ENCODE data around the gene CAPS.

The CAPS gene

DNA sequence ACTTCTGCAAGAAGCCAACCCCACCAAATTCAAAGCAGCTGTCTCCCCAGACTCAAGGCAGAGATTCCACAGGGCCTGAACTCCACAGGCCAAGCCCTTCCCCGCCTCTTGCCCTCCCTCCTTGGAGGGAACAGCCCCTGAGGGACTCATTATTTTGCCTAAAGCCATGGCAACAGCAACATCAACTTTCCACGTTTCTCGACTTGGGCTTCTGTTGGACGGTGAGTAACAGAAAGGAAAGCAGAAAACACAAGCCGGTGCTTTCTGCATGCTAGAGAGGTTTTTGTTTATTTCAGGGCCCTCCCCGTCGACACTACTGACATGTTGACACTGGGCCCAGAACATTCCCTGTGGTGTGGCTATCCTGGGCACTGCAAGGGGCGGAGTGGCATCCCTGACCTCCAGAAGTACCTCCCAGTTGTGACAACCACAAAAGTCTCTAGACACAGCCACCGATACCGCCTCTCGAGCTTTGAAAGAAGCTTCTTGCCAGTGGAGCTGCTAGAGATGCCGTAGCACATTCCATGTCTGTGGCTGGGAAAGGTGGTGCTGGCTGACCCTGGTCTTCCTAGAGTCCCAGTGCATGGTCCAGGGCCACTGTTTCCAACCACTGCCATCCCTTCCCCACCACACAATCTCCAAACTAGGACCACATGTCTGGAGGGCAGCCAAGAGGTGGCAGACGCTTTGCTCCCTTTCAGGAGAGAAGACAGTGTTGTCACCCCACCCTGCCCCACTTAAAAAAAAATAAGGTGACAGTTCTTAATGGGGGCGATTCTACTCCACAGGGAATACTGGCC is 12.8 kb downstream of the CAPS start:
- Histone ChIP-seq H3K4me3 (ENCODE audit: low read length) (no peak overlapping the region), H3K4me1 (ENCODE audit: control insufficient read depth, insufficient read depth, low read length) (no peaks in the 10 kb centered on the region), H3K36me3 (ENCODE audit: control insufficient read depth, insufficient read depth, low read length) (peaks cover 51% of the 10 kb centered on the region), H3K27me3 (ENCODE audit: control insufficient read depth, insufficient read depth, low read length) (no peaks in the 10 kb centered on the region), H3K9me3 (ENCODE audit: control insufficient read depth, insufficient read depth, low read length) (no peaks in the 10 kb centered on the region), H3K27ac (ENCODE audit: low read length) (no peak overlapping the region)
- no peak for DNase-seq (ENCODE audit: low read depth, low spot score)
- no CpG with 5 or more reads among the region's 14 CpGs for WGBS (ENCODE audit: insufficient coverage, insufficient read length)

- Histone ChIP-seq H3K27me3 (ENCODE audit: control insufficient read depth, insufficient read depth, low read length) (no peaks in the 10 kb centered on the region), H3K4me3 (ENCODE audit: low read length) (no peak overlapping the region), H3K4me1 (ENCODE audit: control insufficient read depth, insufficient read depth, low read length) (no peaks in the 10 kb centered on the region), H3K36me3 (ENCODE audit: control insufficient read depth, insufficient read depth, low read length) (peaks cover 53% of the 10 kb centered on the region), H3K27ac (ENCODE audit: low read length) (no peak overlapping the region), H3K9me3 (ENCODE audit: control insufficient read depth, insufficient read depth, low read length) (no peaks in the 10 kb centered on the region)
- WGBS (ENCODE audit: insufficient coverage, insufficient read length): no CpG with 5 or more reads among the region's 8 CpGs
- DNase-seq (ENCODE audit: low read depth, low spot score): no peak
Observed at GRCh38 chr19:5927441-5927821, 13.4 kb downstream of the CAPS start.

- H3K27me3 ChIP-seq (ENCODE audit: control insufficient read depth, insufficient read depth, low read length): no peaks in the 10 kb centered on the region
- no peak overlapping the region for H3K27ac ChIP-seq (ENCODE audit: low read length)
- H3K4me1 ChIP-seq (ENCODE audit: control insufficient read depth, insufficient read depth, low read length): no peaks in the 10 kb centered on the region
- peaks cover 40% of the 10 kb centered on the region for H3K36me3 ChIP-seq (ENCODE audit: control insufficient read depth, insufficient read depth, low read length)
- no peak overlapping the region for H3K4me3 ChIP-seq (ENCODE audit: low read length)
- no peak for DNase-seq (ENCODE audit: low read depth, low spot score)
- no peaks in the 10 kb centered on the region for H3K9me3 ChIP-seq (ENCODE audit: control insufficient read depth, insufficient read depth, low read length)
- no CpG with 5 or more reads among the region's 13 CpGs for WGBS (ENCODE audit: insufficient coverage, insufficient read length)
Observed at GRCh38 chr19:5929179-5929578, 15.1 kb downstream of the CAPS start.

DNA sequence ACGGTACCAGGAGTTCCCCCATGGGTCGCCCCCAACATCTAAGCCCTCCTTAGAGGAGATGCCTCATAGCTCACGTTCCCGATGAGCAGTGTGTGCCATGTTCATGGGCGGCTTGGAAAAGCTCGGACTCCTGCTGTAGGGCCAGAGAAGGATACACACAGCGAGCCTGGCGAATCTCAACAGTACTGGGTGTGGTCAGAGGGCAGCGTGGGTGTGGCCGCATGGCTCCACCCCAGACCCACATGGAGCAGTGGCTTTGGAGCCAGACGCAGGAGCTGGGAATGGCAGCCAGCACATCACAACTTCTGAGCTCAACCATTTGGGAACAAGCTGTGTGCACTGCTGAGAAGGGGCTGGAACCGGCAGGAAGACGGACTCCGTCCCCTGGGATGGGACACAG is 15.6 kb downstream of the CAPS start:
- no peaks in the 10 kb centered on the region for H3K9me3 ChIP-seq (ENCODE audit: control insufficient read depth, insufficient read depth, low read length)
- H3K36me3 ChIP-seq (ENCODE audit: control insufficient read depth, insufficient read depth, low read length): peaks cover 35% of the 10 kb centered on the region
- WGBS (ENCODE audit: insufficient coverage, insufficient read length): no CpG with 5 or more reads among the region's 14 CpGs

DNA sequence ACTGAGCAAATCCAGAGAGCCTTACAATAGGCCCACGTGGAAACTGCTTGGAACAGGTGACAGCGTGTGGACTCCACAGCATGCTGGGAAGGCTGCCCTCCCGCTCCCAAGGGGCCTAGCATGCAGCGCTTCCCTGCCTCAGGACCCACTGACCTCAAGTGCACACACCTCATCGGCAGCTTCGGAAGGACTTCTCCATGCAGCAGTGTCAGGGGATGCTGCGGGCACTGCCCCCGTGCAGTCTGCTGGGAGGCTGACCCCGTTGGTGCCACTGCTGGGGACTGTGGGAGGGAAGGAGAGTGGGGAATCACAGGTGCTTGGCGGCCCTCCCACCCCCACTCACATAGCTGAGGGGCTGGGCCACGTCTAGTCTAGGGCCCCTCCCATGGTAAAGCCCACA is 17.2 kb downstream of the CAPS start:
- no peaks in the 10 kb centered on the region for H3K4me1 ChIP-seq (ENCODE audit: control insufficient read depth, insufficient read depth, low read length)
- no peak overlapping the region for H3K27ac ChIP-seq (ENCODE audit: low read length)
- no peak for DNase-seq (ENCODE audit: low read depth, low spot score)
- no peaks in the 10 kb centered on the region for H3K27me3 ChIP-seq (ENCODE audit: control insufficient read depth, insufficient read depth, low read length)
- H3K36me3 ChIP-seq (ENCODE audit: control insufficient read depth, insufficient read depth, low read length): peaks cover 25% of the 10 kb centered on the region
- H3K4me3 ChIP-seq (ENCODE audit: low read length): no peak overlapping the region
- no peaks in the 10 kb centered on the region for H3K9me3 ChIP-seq (ENCODE audit: control insufficient read depth, insufficient read depth, low read length)
- WGBS (ENCODE audit: insufficient coverage, insufficient read length): no CpG with 5 or more reads among the region's 11 CpGs

More for the DNA sequence above, 15.6 kb downstream of the CAPS start:
- no peak for DNase-seq (ENCODE audit: low read depth, low spot score)
- no peaks in the 10 kb centered on the region for H3K4me1 ChIP-seq (ENCODE audit: control insufficient read depth, insufficient read depth, low read length)
- H3K4me3 ChIP-seq (ENCODE audit: low read length): no peak overlapping the region
- no peaks in the 10 kb centered on the region for H3K27me3 ChIP-seq (ENCODE audit: control insufficient read depth, insufficient read depth, low read length)
- no peak overlapping the region for H3K27ac ChIP-seq (ENCODE audit: low read length)

DNA sequence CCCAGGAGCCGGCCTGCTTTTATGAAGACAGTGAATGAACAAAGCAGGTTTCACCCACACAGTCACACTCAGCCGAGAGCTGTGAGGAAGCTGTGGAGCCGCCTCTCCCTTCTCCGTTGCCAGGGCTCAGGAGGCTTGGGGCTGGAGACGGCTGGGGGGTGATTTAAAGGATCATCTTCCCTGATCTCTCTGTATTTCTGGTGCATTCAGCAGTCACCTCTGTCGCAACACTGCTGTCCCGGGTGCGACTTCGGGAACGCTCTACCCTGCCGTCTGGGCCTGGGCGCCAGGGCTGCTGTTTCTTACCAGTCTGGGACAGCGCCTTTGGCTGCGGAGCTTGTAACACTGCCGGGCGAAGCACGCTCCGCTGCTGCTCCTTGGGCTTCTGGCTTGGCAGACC is 18.1 kb downstream of the CAPS start:
- no peaks in the 10 kb centered on the region for H3K4me1 ChIP-seq (ENCODE audit: control insufficient read depth, insufficient read depth, low read length)
- no CpG with 5 or more reads among the region's 18 CpGs for WGBS (ENCODE audit: insufficient coverage, insufficient read length)
- DNase-seq (ENCODE audit: low read depth, low spot score): no peak
- no peaks in the 10 kb centered on the region for H3K9me3 ChIP-seq (ENCODE audit: control insufficient read depth, insufficient read depth, low read length)
- peaks cover 21% of the 10 kb centered on the region for H3K36me3 ChIP-seq (ENCODE audit: control insufficient read depth, insufficient read depth, low read length)
- no peaks in the 10 kb centered on the region for H3K27me3 ChIP-seq (ENCODE audit: control insufficient read depth, insufficient read depth, low read length)
- H3K4me3 ChIP-seq (ENCODE audit: low read length): no peak overlapping the region
- H3K27ac ChIP-seq (ENCODE audit: low read length): no peak overlapping the region

DNA sequence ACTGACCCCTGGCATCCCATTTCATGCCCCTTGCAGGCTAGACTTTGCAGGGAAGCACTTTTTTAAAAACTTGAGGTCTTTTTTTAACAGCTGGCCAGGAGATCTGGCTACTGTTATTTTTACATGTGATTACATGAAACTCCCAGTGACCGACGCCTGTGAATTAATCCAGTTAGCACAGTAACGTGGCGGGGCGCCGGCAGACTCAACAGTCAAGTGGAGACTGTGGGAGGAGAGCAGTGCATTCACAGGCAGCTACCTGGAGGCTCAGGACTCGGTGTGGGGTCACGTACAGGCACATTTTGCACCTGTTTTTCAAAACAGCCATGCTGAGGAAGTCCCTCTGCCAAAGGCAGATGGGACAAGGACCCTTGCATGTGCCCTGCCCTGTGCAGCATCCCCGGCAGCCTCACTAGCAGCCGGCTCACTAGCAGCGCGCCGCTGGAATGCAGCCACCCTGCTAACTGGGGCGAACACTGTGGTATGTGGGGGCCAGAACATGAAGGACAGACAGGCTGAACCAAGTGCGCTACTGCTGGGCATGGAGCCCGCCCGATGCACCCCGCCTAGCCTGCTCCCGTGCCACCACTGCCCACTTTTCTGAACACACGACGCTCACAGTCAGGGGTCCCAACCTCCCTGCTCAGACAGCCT is 18.7 kb downstream of the CAPS start:
- no peak for DNase-seq (ENCODE audit: low read depth, low spot score)
- H3K9me3 ChIP-seq (ENCODE audit: control insufficient read depth, insufficient read depth, low read length): no peaks in the 10 kb centered on the region
- H3K4me3 ChIP-seq (ENCODE audit: low read length): no peak overlapping the region
- no CpG with 5 or more reads among the region's 21 CpGs for WGBS (ENCODE audit: insufficient coverage, insufficient read length)
- no peaks in the 10 kb centered on the region for H3K27me3 ChIP-seq (ENCODE audit: control insufficient read depth, insufficient read depth, low read length)
- H3K4me1 ChIP-seq (ENCODE audit: control insufficient read depth, insufficient read depth, low read length): no peaks in the 10 kb centered on the region
- H3K36me3 ChIP-seq (ENCODE audit: control insufficient read depth, insufficient read depth, low read length): peaks cover 16% of the 10 kb centered on the region
- H3K27ac ChIP-seq (ENCODE audit: low read length): no peak overlapping the region

DNA sequence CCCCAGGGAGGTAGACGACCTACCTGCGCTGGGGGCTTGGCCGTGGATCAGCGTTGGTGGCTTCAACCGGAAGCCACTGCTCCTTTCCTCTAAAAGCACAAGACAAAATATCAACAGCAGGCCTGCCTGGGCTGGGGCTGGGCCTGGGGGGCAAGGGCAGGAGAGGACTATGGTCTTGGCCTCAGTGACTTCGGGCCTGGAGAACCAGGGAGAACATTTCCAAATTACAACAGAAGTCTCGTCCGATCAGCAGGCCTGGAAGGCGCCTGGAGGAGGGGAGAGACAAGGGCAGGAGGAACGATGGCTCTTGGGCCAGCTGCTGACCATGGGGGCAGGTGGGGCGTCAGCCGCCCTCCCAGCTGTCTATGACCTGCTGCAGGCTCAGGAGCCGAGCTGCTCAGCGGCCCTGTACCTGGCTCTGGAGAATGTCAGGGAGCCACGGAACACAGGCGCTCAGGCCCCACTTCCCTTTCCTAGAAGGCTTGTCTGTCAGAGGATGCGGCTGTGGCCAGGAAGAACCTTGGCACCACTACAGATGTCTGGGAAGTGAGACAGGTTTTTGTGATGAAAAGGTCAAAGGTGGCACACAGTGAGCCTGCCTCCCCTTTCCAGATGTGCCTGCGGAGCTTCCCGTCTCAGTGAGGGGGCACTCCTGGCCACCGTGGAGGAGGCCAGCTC is 19.5 kb downstream of the CAPS start:
- Histone ChIP-seq H3K36me3 (ENCODE audit: control insufficient read depth, insufficient read depth, low read length) (peaks cover 15% of the 10 kb centered on the region), H3K4me1 (ENCODE audit: control insufficient read depth, insufficient read depth, low read length) (no peaks in the 10 kb centered on the region), H3K4me3 (ENCODE audit: low read length) (no peak overlapping the region), H3K27ac (ENCODE audit: low read length) (no peak overlapping the region), H3K9me3 (ENCODE audit: control insufficient read depth, insufficient read depth, low read length) (no peaks in the 10 kb centered on the region), H3K27me3 (ENCODE audit: control insufficient read depth, insufficient read depth, low read length) (no peaks in the 10 kb centered on the region)
- WGBS (ENCODE audit: insufficient coverage, insufficient read length): no CpG with 5 or more reads among the region's 20 CpGs
- DNase-seq (ENCODE audit: low read depth, low spot score): no peak

DNA sequence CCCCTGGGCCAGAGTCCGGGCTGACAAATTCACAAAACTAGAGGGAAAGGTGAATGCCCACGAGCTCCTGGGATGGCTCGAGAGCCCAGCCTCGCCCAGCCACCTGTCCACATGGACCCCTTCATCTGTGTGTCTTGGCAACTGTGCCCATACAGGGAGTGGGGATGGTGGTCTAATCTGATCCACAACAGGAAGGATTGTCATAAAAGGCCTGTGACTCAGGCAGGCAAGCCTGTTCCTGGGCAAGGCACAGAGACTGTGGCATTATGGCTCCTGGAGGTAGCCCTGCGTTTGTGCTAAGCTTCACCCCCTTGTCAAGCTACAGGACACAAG is 20.0 kb downstream of the CAPS start:
- no peak for DNase-seq (ENCODE audit: low read depth, low spot score)
- Histone ChIP-seq H3K36me3 (ENCODE audit: control insufficient read depth, insufficient read depth, low read length) (peaks cover 12% of the 10 kb centered on the region), H3K4me3 (ENCODE audit: low read length) (no peak overlapping the region), H3K9me3 (ENCODE audit: control insufficient read depth, insufficient read depth, low read length) (no peaks in the 10 kb centered on the region), H3K4me1 (ENCODE audit: control insufficient read depth, insufficient read depth, low read length) (no peaks in the 10 kb centered on the region), H3K27ac (ENCODE audit: low read length) (no peak overlapping the region), H3K27me3 (ENCODE audit: control insufficient read depth, insufficient read depth, low read length) (no peaks in the 10 kb centered on the region)
- WGBS (ENCODE audit: insufficient coverage, insufficient read length): no CpG with 5 or more reads among the region's 5 CpGs

DNA sequence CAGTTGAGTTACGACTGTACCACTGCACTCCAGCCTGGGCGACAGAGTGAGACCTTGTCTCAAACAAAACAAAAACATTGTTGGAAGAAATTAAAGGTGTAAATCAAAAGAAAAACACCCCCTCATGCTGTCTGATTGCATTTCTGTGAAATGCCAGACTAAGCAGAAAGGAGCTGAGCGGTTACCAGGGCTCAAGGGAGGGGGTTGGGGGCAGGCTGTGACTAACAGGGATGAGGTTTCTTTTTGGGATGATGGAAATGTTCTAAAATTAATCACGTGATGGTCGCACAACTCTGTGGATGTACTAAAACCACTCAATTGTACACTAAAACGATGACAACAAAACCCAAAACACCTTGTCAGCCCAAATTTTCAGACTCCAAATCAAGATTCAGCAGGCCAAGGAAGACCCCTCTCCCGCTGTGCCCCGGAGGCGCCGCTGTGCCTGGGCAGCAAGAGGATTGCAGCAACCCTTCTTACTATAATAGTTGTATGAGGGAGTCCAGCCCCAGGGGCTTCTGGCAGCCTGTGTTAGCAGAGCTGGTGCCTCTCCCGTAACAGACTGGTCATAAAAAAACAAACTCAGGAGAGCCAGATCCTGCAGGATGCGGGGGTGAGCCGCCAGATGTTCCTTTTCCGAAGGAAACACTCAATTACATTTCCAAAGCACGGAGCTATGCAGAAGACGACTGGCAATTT is 20.9 kb downstream of the CAPS start:
- H3K27ac ChIP-seq (ENCODE audit: low read length): no peak overlapping the region

More for the DNA sequence above, 20.9 kb downstream of the CAPS start:
- Histone ChIP-seq H3K9me3 (ENCODE audit: control insufficient read depth, insufficient read depth, low read length) (no peaks in the 10 kb centered on the region), H3K27me3 (ENCODE audit: control insufficient read depth, insufficient read depth, low read length) (no peaks in the 10 kb centered on the region), H3K4me1 (ENCODE audit: control insufficient read depth, insufficient read depth, low read length) (no peaks in the 10 kb centered on the region), H3K4me3 (ENCODE audit: low read length) (no peak overlapping the region), H3K36me3 (ENCODE audit: control insufficient read depth, insufficient read depth, low read length) (peaks cover 6% of the 10 kb centered on the region; the same call in 1 of the 2 replicates)
- DNase-seq (ENCODE audit: low read depth, low spot score): no peak
- WGBS (ENCODE audit: insufficient coverage, insufficient read length): no CpG with 5 or more reads among the region's 16 CpGs
